G401 (cell line): ENCODE measurements around the gene ZNF100. TPM values are rescaled to one million over a fixed set of nuclear protein-coding genes. Genes with fewer than 3 reads are reported as not detected.
"Not testable (repeated sequence)": the region's sequence is repeated elsewhere in the genome, so short reads cannot be mapped to it uniquely, and the experiment has no call there.

Experiments used
- DNase-seq: peaks from one replicate; pipeline ENCODE4 v3.0.0-alpha.2; 2015; ENCODE audit warnings: low spot score
- in situ Hi-C: cut with HindIII; loops from 2 replicates; pipeline ENCODE4 v1.10.0; 2016; ENCODE audit warnings: low sequenced_read_pairs, mixed read lengths
- total RNA-seq: library from RNA; depleted of rRNA; stranded (reverse); fragments of >200 nt; shearing (Covaris generic); gene quantifications from 2 replicates; pipeline ENCODE4 v1.2.3, GENCODE V29; 2014; rRNA removed

The ZNF100 gene
- total RNA-seq: 2.6 and 6.9 TPM in 2 replicates

GRCh38 chr19:21767065-21767800 is at the start of gene ZNF100:
ZNF100 (minus strand) TSS chr19:21767579; CDS start chr19:21767429, 150 bp downstream.
- DNase-seq: peak; percentile 96
- in situ Hi-C loops: no loop called here

- in situ Hi-C loops: no loop called here
- DNase-seq: no peak
Observed at GRCh38 chr19:21812448-21812847, 45.1 kb upstream of the ZNF100 start.

- DNase-seq, in situ Hi-C loops: not testable (repeated sequence)
Observed at GRCh38 chr19:21808400-21809000, 41.1 kb upstream of the ZNF100 start.

- in situ Hi-C loops: no loop called here
- DNase-seq: no peak
Observed at GRCh38 chr19:21789466-21790085, 22.2 kb upstream of the ZNF100 start.

GRCh38 chr19:21786936-21787335 is 19.6 kb upstream of the ZNF100 start:
- DNase-seq: no peak
- in situ Hi-C loops: no loop called here

- in situ Hi-C loops, DNase-seq: not testable (repeated sequence)
Observed at GRCh38 chr19:21775792-21776191, 8.4 kb upstream of the ZNF100 start.

- in situ Hi-C loops, DNase-seq: not testable (repeated sequence)
Observed at GRCh38 chr19:21766705-21767064, 694 bp downstream of the ZNF100 start.

- no peak for DNase-seq
- in situ Hi-C loops: no loop called here
Observed at GRCh38 chr19:21765151-21765550, 2.2 kb downstream of the ZNF100 start.

- DNase-seq, in situ Hi-C loops: not testable (repeated sequence)
Observed at GRCh38 chr19:21761547-21761946, 5.8 kb downstream of the ZNF100 start.

- no peak for DNase-seq
- in situ Hi-C loops: no loop called here
Observed at GRCh38 chr19:21758296-21758695, 9.1 kb downstream of the ZNF100 start.

- in situ Hi-C loops, DNase-seq: not testable (repeated sequence)
Observed at GRCh38 chr19:21755555-21755954, 11.8 kb downstream of the ZNF100 start.

- DNase-seq: no peak
- in situ Hi-C loops: no loop called here
Observed at GRCh38 chr19:21751384-21751783, 16.0 kb downstream of the ZNF100 start.

GRCh38 chr19:21750586-21751128 is 16.7 kb downstream of the ZNF100 start:
- in situ Hi-C loops: no loop called here
- DNase-seq: no peak

GRCh38 chr19:21749090-21749489 is 18.3 kb downstream of the ZNF100 start:
- in situ Hi-C loops: no loop called here
- DNase-seq: no peak

- no peak for DNase-seq
- in situ Hi-C loops: no loop called here
Observed at GRCh38 chr19:21748088-21748487, 19.3 kb downstream of the ZNF100 start.

- DNase-seq: no peak
- in situ Hi-C loops: no loop called here
Observed at GRCh38 chr19:21740559-21740958, 26.8 kb downstream of the ZNF100 start.

- DNase-seq, in situ Hi-C loops: not testable (repeated sequence)
Observed at GRCh38 chr19:21726942-21727747, 40.2 kb downstream of the ZNF100 start.

GRCh38 chr19:21713761-21714160 is 53.6 kb downstream of the ZNF100 start:
- DNase-seq: no peak
- in situ Hi-C loops: no loop called here

GRCh38 chr19:21709464-21709863 is 57.9 kb downstream of the ZNF100 start:
- in situ Hi-C loops: no loop called here
- DNase-seq: no peak
